Measurements from ENCODE around the gene STAB2. TPM values are rescaled to one million over a fixed set of nuclear protein-coding genes. Genes with fewer than 3 reads are reported as not detected.

Gene STAB2
- total and polyA plus RNA-seq, 2 of the 8 experiments (the other 6 are each of a cell fraction or from before 2014, with no cell fraction given): not detected

- no peak for FAIRE-seq
- 89% methylated on average over 2 of the region's 2 CpGs; no CpG with 5 or more reads in 1 of the 2 experiments for WGBS, 2 experiments (ENCODE audit: extremely low coverage in 1 of 2, insufficient coverage in 1 of 2, insufficient read length in 1 of 2, insufficient replicate concordance in 2 of 2, low coverage in 1 of 2, low lambda C conversion rate in 2 of 2, missing lambda C conversion rate in 1 of 2)
- H4K5ac ChIP-seq (ENCODE audit: insufficient read length, low read depth, low read length): no peak overlapping the region
- no peak for TF ChIP-seq CTBP2 (IDR thresholded peaks at IDR 0.05; ENCODE audit: borderline replicate concordance, insufficient read depth, insufficient read length, low read length)
- TF ChIP-seq EGR1 (IDR thresholded peaks at IDR 0.05; ENCODE audit: borderline replicate concordance, low read depth, low read length): no peak
- TF ChIP-seq GTF2F1 (IDR thresholded peaks at IDR 0.05; ENCODE audit: borderline replicate concordance, low read depth, low read length): no peak
- TF ChIP-seq CHD1 (IDR thresholded peaks at IDR 0.05; ENCODE audit: low read depth, low read length): no peak
- TF ChIP-seq SAP30 (IDR thresholded peaks at IDR 0.05; ENCODE audit: insufficient read depth, insufficient replicate concordance, low read length): no peak
- TF ChIP-seq RXRA (IDR thresholded peaks at IDR 0.05; ENCODE audit: insufficient read depth, low read depth, low read length): no peak
- no peak for TF ChIP-seq CREB1 (IDR thresholded peaks at IDR 0.05)
- no peak for TF ChIP-seq ATF3 (IDR thresholded peaks at IDR 0.05; ENCODE audit: insufficient read depth, low read depth, low read length)
- no peak for TF ChIP-seq CBX8 (IDR thresholded peaks at IDR 0.05; ENCODE audit: borderline replicate concordance, low read depth, low read length)
- TF ChIP-seq SP2 (IDR thresholded peaks at IDR 0.05; ENCODE audit: low read length): no peak
- TF ChIP-seq CBX5 (IDR thresholded peaks at IDR 0.05; ENCODE audit: low read depth, low read length): no peak
- no peak for TF ChIP-seq KDM5A (IDR thresholded peaks at IDR 0.05; ENCODE audit: low read length)
- no peak for TF ChIP-seq POLR2AphosphoS5 (IDR thresholded peaks at IDR 0.05; ENCODE audit: low read depth, low read length)
- TF ChIP-seq HDAC2 (IDR thresholded peaks at IDR 0.05; ENCODE audit: borderline replicate concordance in 1 of 2, low read depth in 2 of 2, low read length in 2 of 2): no peak
Observed at GRCh38 chr12:103546959-103547358, 40.1 kb upstream of the STAB2 start.

More at GRCh38 chr12:103546959-103547358, 40.1 kb upstream of the STAB2 start:
- H3K79me1 ChIP-seq (ENCODE audit: low read depth, low read length): no peaks in the 10 kb centered on the region
- no peak overlapping the region for H3K4me2 ChIP-seq (ENCODE audit: insufficient read depth in 1 of 2, low read depth in 2 of 2, low read length in 2 of 2)
- H3K4me3 ChIP-seq (ENCODE audit: extremely low read depth in 1 of 4, insufficient read depth in 2 of 4, low read depth in 3 of 4, low read length in 4 of 4): no peak overlapping the region
- H3K14ac ChIP-seq (ENCODE audit: insufficient read length): no peak overlapping the region
- no peak overlapping the region for H4K8ac ChIP-seq (ENCODE audit: extremely low read depth, insufficient read depth, low read length)
- H4K20me1 ChIP-seq (replicated peaks in 1 of 2; ENCODE audit: control insufficient read depth in 1 of 2, insufficient read depth in 2 of 2, low read length in 2 of 2): no peaks in the 10 kb centered on the region
- DNase-seq (ENCODE audit: low read depth in 1 of 2, low spot score in 2 of 2): no peak
- ChIA-PET POLR2A (ENCODE audit: partially characterized antibody) (no interaction called here), CTCF (ENCODE audit: partially characterized antibody) (interaction anchor here (0.7 to 7.0 kb wide), 26 partner anchors 8 to 700 kb away, joined by 3 to 85 read pairs (median 6); partner anchors contain the start of gene STAB2)
- no peak overlapping the region for H4K91ac ChIP-seq (replicated peaks; ENCODE audit: insufficient read length, low read length)
- H3K27ac ChIP-seq (ENCODE audit: low read depth, low read length): no peak overlapping the region
- H2AFZ ChIP-seq (ENCODE audit: low read length): no peak overlapping the region
- no peak overlapping the region for H3K4ac ChIP-seq (replicated peaks; ENCODE audit: insufficient read length, low read depth, low read length)
- no peak overlapping the region for H3K23ac ChIP-seq (ENCODE audit: insufficient read length)
- H3K9me3 ChIP-seq (ENCODE audit: insufficient read depth in 2 of 2, low read depth in 1 of 2, low read length in 1 of 2): no peaks in the 10 kb centered on the region
- no peak overlapping the region for H2AK5ac ChIP-seq (ENCODE audit: low read depth, low read length)
- no peak overlapping the region for H3K18ac ChIP-seq (ENCODE audit: extremely low read depth, low read length)
- H2BK15ac ChIP-seq (ENCODE audit: low read length): no peak overlapping the region
- no peaks in the 10 kb centered on the region for H3K36me3 ChIP-seq (ENCODE audit: control insufficient read depth in 2 of 4, insufficient read depth in 4 of 4, low read length in 3 of 4)
- H2BK12ac ChIP-seq (ENCODE audit: low read depth, low read length): no peak overlapping the region
- H3K4me1 ChIP-seq (replicated peaks in 1 of 4; ENCODE audit: control insufficient read depth in 3 of 4, insufficient read depth in 4 of 4, low read length in 3 of 4): no peaks in the 10 kb centered on the region
- H3K27me3 ChIP-seq (replicated peaks in 1 of 4; ENCODE audit: control insufficient read depth in 3 of 4, extremely low read depth in 1 of 4, insufficient read depth in 3 of 4, low read length in 3 of 4): peaks cover 0 to 1% (median 0%) of the 10 kb centered on the region in 4 experiments; a peak in 1 of 7 replicates
- no peak overlapping the region for H3K9ac ChIP-seq (replicated peaks in 1 of 4; ENCODE audit: extremely low read depth in 1 of 4, low read depth in 3 of 4, low read length in 3 of 4)
- no peak overlapping the region for H2BK20ac ChIP-seq (ENCODE audit: low read length)
- H3K79me2 ChIP-seq (ENCODE audit: control insufficient read depth in 1 of 2, insufficient read depth in 2 of 2, low read length in 2 of 2): no peaks in the 10 kb centered on the region
- no peak overlapping the region for H2BK120ac ChIP-seq (replicated peaks; ENCODE audit: low read depth, low read length)
- no peak overlapping the region for H2BK5ac ChIP-seq (ENCODE audit: low read depth, low read length)
- no peak overlapping the region for H3K56ac ChIP-seq (replicated peaks; ENCODE audit: insufficient read length, low read depth, low read length)
- no peaks in the 10 kb centered on the region for H3K23me2 ChIP-seq (ENCODE audit: low read depth, low read length)
